ENCODE results near the gene PKD2. TPM values are rescaled to one million over a fixed set of nuclear protein-coding genes. Genes with fewer than 3 reads are reported as not detected.

Gene PKD2
- total and polyA plus RNA-seq, 2 experiments from 2014 or later, result 17.8 to 36.7 TPM

GRCh38 chr4:88037447-88037846, 30.0 kb downstream of the PKD2 start:
- no peaks in the 10 kb centered on the region for H3K9me2 ChIP-seq (replicated peaks; ENCODE audit: insufficient read depth)
- H2AFZ ChIP-seq, result no peak overlapping the region
- H3K4me3 ChIP-seq, result no peak overlapping the region
- no peak for TF ChIP-seq CTCF (IDR thresholded peaks at IDR 0.05; ENCODE audit: poor library complexity)
- no peak for TF ChIP-seq EZH2 (IDR thresholded peaks at IDR 0.05; ENCODE audit: borderline replicate concordance)
- TF ChIP-seq EZH2phosphoT487 (IDR thresholded peaks at IDR 0.05; ENCODE audit: low read depth, severe bottlenecking, unreplicated experiment), result no peak
- DNase-seq (ENCODE audit: low spot score), result no peak
- peaks cover 5% of the 10 kb centered on the region for H3K36me3 ChIP-seq (replicated peaks; ENCODE audit: insufficient read depth, low read depth)
- no peaks in the 10 kb centered on the region for H3K9me3 ChIP-seq (ENCODE audit: low read depth)
- no peak overlapping the region for H3K4me2 ChIP-seq
- no peaks in the 10 kb centered on the region for H3K79me2 ChIP-seq
- no peaks in the 10 kb centered on the region for H4K20me1 ChIP-seq (ENCODE audit: insufficient read depth, poor library complexity, severe bottlenecking)
- H3K4me1 ChIP-seq (ENCODE audit: insufficient read depth), result peaks cover 9% of the 10 kb centered on the region
- WGBS (ENCODE audit: low lambda C conversion rate, missing lambda C conversion rate), result 86% methylated on average over 1 of the region's 1 CpG
- no peak overlapping the region for H3K27ac ChIP-seq
- no peaks in the 10 kb centered on the region for H3K27me3 ChIP-seq

GRCh38 chr4:88037936-88038335, 30.5 kb downstream of the PKD2 start:
- Histone ChIP-seq H3K9me2 (replicated peaks; ENCODE audit: insufficient read depth) (no peaks in the 10 kb centered on the region), H3K27ac (no peak overlapping the region), H3K4me2 (no peak overlapping the region), H2AFZ (no peak overlapping the region), H3K9me3 (ENCODE audit: low read depth) (no peaks in the 10 kb centered on the region), H3K4me1 (ENCODE audit: insufficient read depth) (peaks cover 9% of the 10 kb centered on the region), H4K20me1 (ENCODE audit: insufficient read depth, poor library complexity, severe bottlenecking) (no peaks in the 10 kb centered on the region), H3K4me3 (no peak overlapping the region), H3K79me2 (no peaks in the 10 kb centered on the region), H3K27me3 (no peaks in the 10 kb centered on the region), H3K36me3 (replicated peaks; ENCODE audit: insufficient read depth, low read depth) (peaks cover 5% of the 10 kb centered on the region)
- TF ChIP-seq EZH2phosphoT487 (IDR thresholded peaks at IDR 0.05; ENCODE audit: low read depth, severe bottlenecking, unreplicated experiment) (no peak), CTCF (IDR thresholded peaks at IDR 0.05; ENCODE audit: poor library complexity) (no peak), EZH2 (IDR thresholded peaks at IDR 0.05; ENCODE audit: borderline replicate concordance) (no peak)
- DNase-seq (ENCODE audit: low spot score), result no peak
- 94% methylated on average over 4 of the region's 4 CpGs for WGBS (ENCODE audit: low lambda C conversion rate, missing lambda C conversion rate)

GRCh38 chr4:88040707-88041106, 33.3 kb downstream of the PKD2 start:
- H3K79me2 ChIP-seq, result no peaks in the 10 kb centered on the region
- H3K36me3 ChIP-seq (replicated peaks; ENCODE audit: insufficient read depth, low read depth), result peaks cover 5% of the 10 kb centered on the region
- H3K4me2 ChIP-seq, result no peak overlapping the region
- no peaks in the 10 kb centered on the region for H3K9me2 ChIP-seq (replicated peaks; ENCODE audit: insufficient read depth)
- H3K9me3 ChIP-seq (ENCODE audit: low read depth), result no peaks in the 10 kb centered on the region
- H3K27me3 ChIP-seq, result no peaks in the 10 kb centered on the region
- DNase-seq (ENCODE audit: low spot score), result no peak
- no peak overlapping the region for H3K4me3 ChIP-seq
- H3K4me1 ChIP-seq (ENCODE audit: insufficient read depth), result peaks cover 9% of the 10 kb centered on the region
- no peak for TF ChIP-seq EZH2phosphoT487 (IDR thresholded peaks at IDR 0.05; ENCODE audit: low read depth, severe bottlenecking, unreplicated experiment)
- no peak for TF ChIP-seq EZH2 (IDR thresholded peaks at IDR 0.05; ENCODE audit: borderline replicate concordance)
- no peak for TF ChIP-seq CTCF (IDR thresholded peaks at IDR 0.05; ENCODE audit: poor library complexity)
- H2AFZ ChIP-seq, result no peak overlapping the region
- WGBS (ENCODE audit: low lambda C conversion rate, missing lambda C conversion rate), result 88% methylated on average over 3 of the region's 3 CpGs
- no peak overlapping the region for H3K27ac ChIP-seq
- H4K20me1 ChIP-seq (ENCODE audit: insufficient read depth, poor library complexity, severe bottlenecking), result no peaks in the 10 kb centered on the region

GRCh38 chr4:88041626-88042025, 34.2 kb downstream of the PKD2 start:
- no peaks in the 10 kb centered on the region for H4K20me1 ChIP-seq (ENCODE audit: insufficient read depth, poor library complexity, severe bottlenecking)
- no peaks in the 10 kb centered on the region for H3K79me2 ChIP-seq
- H3K4me3 ChIP-seq, result no peak overlapping the region
- no peaks in the 10 kb centered on the region for H3K9me3 ChIP-seq (ENCODE audit: low read depth)
- H3K9me2 ChIP-seq (replicated peaks; ENCODE audit: insufficient read depth), result no peaks in the 10 kb centered on the region
- TF ChIP-seq CTCF (IDR thresholded peaks at IDR 0.05; ENCODE audit: poor library complexity), result no peak
- no peak for TF ChIP-seq EZH2phosphoT487 (IDR thresholded peaks at IDR 0.05; ENCODE audit: low read depth, severe bottlenecking, unreplicated experiment)
- no peak for TF ChIP-seq EZH2 (IDR thresholded peaks at IDR 0.05; ENCODE audit: borderline replicate concordance)
- DNase-seq (ENCODE audit: low spot score), result peak; percentile 55
- 67% methylated on average over 2 of the region's 2 CpGs for WGBS (ENCODE audit: low lambda C conversion rate, missing lambda C conversion rate)
- H2AFZ ChIP-seq, result no peak overlapping the region
- peaks cover 9% of the 10 kb centered on the region for H3K4me1 ChIP-seq (ENCODE audit: insufficient read depth)
- H3K36me3 ChIP-seq (replicated peaks; ENCODE audit: insufficient read depth, low read depth), result peaks cover 5% of the 10 kb centered on the region
- peak overlapping the region; percentile 45 for H3K27ac ChIP-seq
- H3K4me2 ChIP-seq, result peak overlapping the region; percentile 14
- H3K27me3 ChIP-seq, result no peaks in the 10 kb centered on the region

Measured in hepatocyte (in vitro differentiated cells).